SU-DHL-6 (cell line): ENCODE results near the gene PADI3.

Experiments used
- EZH2phosphoT487 ChIP-seq: fragments of 200-600 bp; sonication (generic), shearing (Covaris generic); conservative IDR thresholded peaks from 2 replicates; pipeline ENCODE4 v1.6.1; 2018; ENCODE audit warnings: mild to moderate bottlenecking, antibody characterized with exemption, low read length, moderate library complexity, mixed read lengths
- TF ChIP-seq, protein P1 (sequence below): fragments of 200-600 bp; sonication (generic); IDR thresholded peaks from one replicate; pipeline ENCODE4 v1.5.1; 2017; ENCODE audit warnings: antibody characterized with exemption, mild to moderate bottlenecking, low read length, moderate library complexity; ENCODE audit not compliant: insufficient read depth, poor library complexity, severe bottlenecking

DNA sequence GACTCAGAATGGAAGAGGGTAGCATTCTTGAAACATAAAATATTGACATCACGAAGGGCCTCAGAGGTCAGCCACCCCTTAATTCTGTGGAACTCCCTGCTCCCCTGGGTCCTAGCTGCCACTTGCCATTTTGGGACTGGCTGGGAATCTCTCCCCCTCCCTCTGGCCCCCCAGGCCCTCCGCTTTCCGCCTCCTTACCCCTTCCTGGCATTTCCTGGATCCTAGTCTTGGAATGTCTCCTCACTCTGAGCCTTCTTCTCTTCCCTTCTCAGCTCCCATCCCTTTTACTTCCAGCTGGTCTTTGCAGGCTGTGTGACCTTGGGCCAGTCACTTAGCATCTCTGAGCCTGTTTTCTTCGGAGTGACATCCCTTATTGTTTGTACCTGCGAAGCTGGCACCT is 39.5 kb upstream of the PADI3 start:
- TF ChIP-seq, protein P1, sequence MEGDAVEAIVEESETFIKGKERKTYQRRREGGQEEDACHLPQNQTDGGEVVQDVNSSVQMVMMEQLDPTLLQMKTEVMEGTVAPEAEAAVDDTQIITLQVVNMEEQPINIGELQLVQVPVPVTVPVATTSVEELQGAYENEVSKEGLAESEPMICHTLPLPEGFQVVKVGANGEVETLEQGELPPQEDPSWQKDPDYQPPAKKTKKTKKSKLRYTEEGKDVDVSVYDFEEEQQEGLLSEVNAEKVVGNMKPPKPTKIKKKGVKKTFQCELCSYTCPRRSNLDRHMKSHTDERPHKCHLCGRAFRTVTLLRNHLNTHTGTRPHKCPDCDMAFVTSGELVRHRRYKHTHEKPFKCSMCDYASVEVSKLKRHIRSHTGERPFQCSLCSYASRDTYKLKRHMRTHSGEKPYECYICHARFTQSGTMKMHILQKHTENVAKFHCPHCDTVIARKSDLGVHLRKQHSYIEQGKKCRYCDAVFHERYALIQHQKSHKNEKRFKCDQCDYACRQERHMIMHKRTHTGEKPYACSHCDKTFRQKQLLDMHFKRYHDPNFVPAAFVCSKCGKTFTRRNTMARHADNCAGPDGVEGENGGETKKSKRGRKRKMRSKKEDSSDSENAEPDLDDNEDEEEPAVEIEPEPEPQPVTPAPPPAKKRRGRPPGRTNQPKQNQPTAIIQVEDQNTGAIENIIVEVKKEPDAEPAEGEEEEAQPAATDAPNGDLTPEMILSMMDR = no peak
- no peak for TF ChIP-seq EZH2phosphoT487
